ENCODE results near the gene MYEF2. TPM values are rescaled to one million over a fixed set of nuclear protein-coding genes. Genes with fewer than 3 reads are reported as not detected.

Gene MYEF2
- total and polyA plus RNA-seq, 2 donors (not counting 3 experiments of a cell fraction or from before 2014, with no cell fraction given), result 11.6 to 54.8 TPM

DNA sequence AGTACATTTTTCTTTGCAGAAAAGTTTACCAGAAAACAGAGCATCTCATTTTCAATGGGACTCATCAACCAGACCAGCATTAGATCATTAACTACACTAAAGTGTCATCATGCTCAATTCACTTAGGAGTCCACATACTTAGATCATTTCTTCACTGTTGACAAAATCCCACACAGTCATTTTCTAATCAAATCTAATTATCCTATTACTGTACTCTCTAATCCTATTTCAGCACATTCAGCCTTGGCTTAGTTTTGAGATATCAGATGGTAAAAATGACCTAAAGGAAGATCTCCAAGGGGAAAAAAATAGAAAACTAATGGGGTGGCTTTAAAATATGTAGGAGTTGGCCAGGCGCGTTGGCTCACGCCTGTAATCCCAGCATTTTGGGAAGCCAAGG, 8.2 kb upstream of the MYEF2 start:
- H3K4me3 ChIP-seq (replicated peaks in 1 of 3; ENCODE audit: insufficient read depth in 1 of 3, low read depth in 1 of 3, low read length in 3 of 3), result no peak overlapping the region
- H3K9me1 ChIP-seq (replicated peaks; ENCODE audit: control insufficient read depth, extremely low read depth, insufficient read depth, low read length), result no peaks in the 10 kb centered on the region
- no peak overlapping the region for H3K27ac ChIP-seq (ENCODE audit: insufficient read depth, low read depth, low read length)
- no peak overlapping the region for H3K9ac ChIP-seq (replicated peaks; ENCODE audit: extremely low read depth, insufficient read depth, low read length)
- FAIRE-seq, result no peak
- H3K9me3 ChIP-seq (replicated peaks; ENCODE audit: control insufficient read depth, insufficient read depth, low read length), result no peaks in the 10 kb centered on the region
- H3K4me2 ChIP-seq (ENCODE audit: insufficient read depth, low read length), result no peak overlapping the region
- no peak for TF ChIP-seq FOS (IDR thresholded peaks at IDR 0.05; ENCODE audit: borderline replicate concordance, insufficient read depth, low read length)
- intact Hi-C loops (cut with micrococcal nuclease) (no loop called here), dilution Hi-C loops (cut with MboI; ENCODE audit: extremely low pct_ligation_motif_present, low sequenced_read_pairs) (no loop called here)
- ChIA-PET CTCF (no interaction called here), POLR2A (no interaction called here)
- no peaks in the 10 kb centered on the region for H3K36me3 ChIP-seq (ENCODE audit: control insufficient read depth in 2 of 2, extremely low read depth in 1 of 2, insufficient read depth in 2 of 2, low read length in 2 of 2)
- no TSS peak for BruUV-seq (replicated peaks)
- DNase-seq (ENCODE audit: low read depth, low spot score), result no peak
- H2AFZ ChIP-seq (ENCODE audit: low read depth, low read length), result no peak overlapping the region
- no peaks in the 10 kb centered on the region for H3K79me2 ChIP-seq (ENCODE audit: control insufficient read depth, insufficient read depth, low read length)
- H3K4me1 ChIP-seq (ENCODE audit: control insufficient read depth, extremely low read depth, insufficient read depth, low read length), result no peaks in the 10 kb centered on the region
- peaks cover 5 to 11% of the 10 kb centered on the region in 2 experiments for H3K27me3 ChIP-seq (ENCODE audit: control insufficient read depth in 2 of 2, insufficient read depth in 2 of 2, low read length in 2 of 2)
- no peaks in the 10 kb centered on the region for H4K20me1 ChIP-seq (replicated peaks; ENCODE audit: control insufficient read depth, extremely low read depth, insufficient read depth, low read length)

DNA sequence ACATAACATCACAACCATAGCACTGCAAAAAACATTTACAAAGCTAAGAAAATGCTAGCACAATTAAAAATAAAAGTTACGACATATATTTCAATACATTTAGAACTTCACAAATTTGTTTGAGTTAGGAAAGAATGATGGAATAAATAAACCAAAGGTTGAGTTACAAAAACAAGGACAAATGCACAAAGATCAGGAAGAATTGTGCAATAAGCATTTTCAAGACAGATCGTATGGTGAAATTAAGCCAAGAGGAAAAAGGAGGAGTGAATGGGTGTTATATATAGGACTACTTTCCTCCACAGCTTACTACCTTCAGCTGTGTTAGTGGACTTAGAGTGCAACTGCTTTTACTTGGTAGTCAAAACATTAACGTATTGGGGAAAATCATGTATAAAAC, 7.4 kb upstream of the MYEF2 start:
- Histone ChIP-seq H3K4me1 (ENCODE audit: control insufficient read depth, extremely low read depth, insufficient read depth, low read length) (no peaks in the 10 kb centered on the region), H3K9me1 (replicated peaks; ENCODE audit: control insufficient read depth, extremely low read depth, insufficient read depth, low read length) (no peaks in the 10 kb centered on the region), H3K9me3 (replicated peaks; ENCODE audit: control insufficient read depth, insufficient read depth, low read length) (no peaks in the 10 kb centered on the region), H3K27ac (ENCODE audit: insufficient read depth, low read depth, low read length) (no peak overlapping the region), H4K20me1 (replicated peaks; ENCODE audit: control insufficient read depth, extremely low read depth, insufficient read depth, low read length) (no peaks in the 10 kb centered on the region), H3K36me3 (ENCODE audit: control insufficient read depth in 2 of 2, extremely low read depth in 1 of 2, insufficient read depth in 2 of 2, low read length in 2 of 2) (no peaks in the 10 kb centered on the region), H3K4me3 (replicated peaks in 1 of 3; ENCODE audit: insufficient read depth in 1 of 3, low read depth in 1 of 3, low read length in 3 of 3) (no peak overlapping the region), H3K27me3 (ENCODE audit: control insufficient read depth in 2 of 2, insufficient read depth in 2 of 2, low read length in 2 of 2) (peaks cover 5 to 9% of the 10 kb centered on the region in 2 experiments), H3K79me2 (ENCODE audit: control insufficient read depth, insufficient read depth, low read length) (no peaks in the 10 kb centered on the region), H3K9ac (replicated peaks; ENCODE audit: extremely low read depth, insufficient read depth, low read length) (no peak overlapping the region), H3K4me2 (ENCODE audit: insufficient read depth, low read length) (no peak overlapping the region), H2AFZ (ENCODE audit: low read depth, low read length) (no peak overlapping the region)
- FAIRE-seq, result no peak
- no peak for TF ChIP-seq MAX (IDR thresholded peaks at IDR 0.05; ENCODE audit: insufficient read depth, insufficient read length)
- TF ChIP-seq EZH2 (IDR thresholded peaks at IDR 0.05; ENCODE audit: borderline replicate concordance, low read depth, low read length, severe bottlenecking), result no peak
- TF ChIP-seq POLR2AphosphoS5 (IDR thresholded peaks at IDR 0.05; ENCODE audit: insufficient read depth, low read depth, low read length), result no peak
- TF ChIP-seq CTCF (IDR thresholded peaks at IDR 0.05; ENCODE audit: extremely low read depth in 1 of 2, insufficient read depth in 1 of 2, low read depth in 1 of 2, low read length in 2 of 2), result no peak
- TF ChIP-seq MYC (IDR thresholded peaks at IDR 0.05; ENCODE audit: low read depth, low read length), result no peak
- TF ChIP-seq GATA2 (IDR thresholded peaks at IDR 0.05; ENCODE audit: insufficient read depth, insufficient read length, low read depth, low read length), result no peak
- TF ChIP-seq JUN (IDR thresholded peaks at IDR 0.05; ENCODE audit: borderline replicate concordance, insufficient read depth, insufficient read length, low read depth), result no peak
- no peak for TF ChIP-seq POLR2A (IDR thresholded peaks at IDR 0.05; ENCODE audit: low read depth, low read length)
- no peak for TF ChIP-seq FOS (IDR thresholded peaks at IDR 0.05; ENCODE audit: borderline replicate concordance, insufficient read depth, low read length)
- CTCF ChIA-PET, result no interaction called here
- no peak for DNase-seq (ENCODE audit: low read depth, low spot score)
- BruUV-seq (replicated peaks), result no TSS peak
- dilution Hi-C loops (cut with MboI; ENCODE audit: extremely low pct_ligation_motif_present, low sequenced_read_pairs) (no loop called here), intact Hi-C loops (cut with micrococcal nuclease) (no loop called here)
- POLR2A ChIA-PET, result no interaction called here
